Gastroesophageal sphincter (tissue), 3 donors: ENCODE results near the gene TPD52L1.

Experiments used
- CTCF ChIP-seq, 4 experiments: fragments of 200-600 bp in 2 of 4; fragments of 450-650 bp in 2 of 4; sonication (generic) in 1 of 4; IDR thresholded peaks; one replicate each; pipeline ENCODE4 v1.5.1; 2017 to 2019; ENCODE audit warnings: antibody characterized with exemption in 4 of 4, mild to moderate bottlenecking in 2 of 4, moderate library complexity in 2 of 4
- POLR2A ChIP-seq, 2 donors: fragments of 450-650 bp; IDR thresholded peaks; one replicate each; pipeline ENCODE4 v1.6.1; 2017; ENCODE audit warnings: antibody characterized with exemption in 2 of 2, mild to moderate bottlenecking in 2 of 2, moderate library complexity in 1 of 2
- POLR2AphosphoS5 ChIP-seq: sonication (generic); formaldehyde crosslinking; IDR thresholded peaks from one replicate; pipeline ENCODE4 v1.6.1; 2017; ENCODE audit warnings: antibody characterized with exemption

GRCh38 chr6:125188594-125189203 lies 35.1 kb downstream of the TPD52L1 start:
- TF ChIP-seq CTCF (IDR thresholded peaks at IDR 0.05) (no peak), POLR2A (IDR thresholded peaks at IDR 0.05) (no peak), POLR2AphosphoS5 (no peak)
